ENCODE measurements around the gene HEMGN.

DNA sequence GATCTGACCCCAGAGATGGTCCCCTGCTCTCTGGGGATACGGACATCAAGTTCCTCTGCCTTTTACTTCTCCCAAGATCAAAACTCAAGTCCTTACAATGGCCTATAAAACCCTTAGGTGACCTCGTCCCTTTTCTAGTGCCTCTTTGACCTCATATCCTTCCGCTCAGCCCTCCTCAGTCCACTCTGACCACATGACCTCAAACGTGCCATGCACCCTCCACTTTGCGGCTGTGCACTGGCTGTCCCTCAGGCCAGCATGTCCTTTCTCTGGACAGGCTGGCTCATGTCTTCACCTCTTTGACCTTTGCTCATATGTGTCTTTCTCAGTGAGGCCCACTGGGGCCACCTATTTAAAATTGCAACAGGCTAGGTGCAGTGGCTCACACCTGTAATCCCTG lies 30.3 kb downstream of the HEMGN start:
- TF ChIP-seq CTCF (IDR thresholded peaks at IDR 0.05) (no peak), POLR2A (IDR thresholded peaks at IDR 0.05) (no peak)

Measured in uterus (tissue), 2 donors.